Esophagus muscularis mucosa (tissue), 4 donors: ENCODE measurements around the gene PCDHAC2. TPM values are rescaled to one million over a fixed set of nuclear protein-coding genes. Genes with fewer than 3 reads are reported as not detected.

ENCODE experiments used
- DNase-seq: peaks from one replicate; pipeline ENCODE4 v3.0.0-alpha.2; 2017; ENCODE audit errors: extremely low spot score
- H3K27ac ChIP-seq, 4 donors: fragments of 200-600 bp; sonication (generic); replicated peaks in 1 of 4; 1 replicate in 3 of 4; 2 replicates in 1 of 4; pipeline ENCODE4 v1.5.1; 2016 to 2019; ENCODE audit warnings: mild to moderate bottlenecking in 1 of 4
- H3K27me3 ChIP-seq, 4 donors: fragments of 200-600 bp; sonication (generic); one replicate each; pipeline versions ENCODE4 v1.5.1 to v1.6.0; 2016 to 2019
- H3K36me3 ChIP-seq, 4 donors: fragments of 200-600 bp; sonication (generic); one replicate each; pipeline ENCODE4 v1.5.1; 2016 to 2019
- H3K4me1 ChIP-seq, 4 donors: fragments of 200-600 bp; sonication (generic); one replicate each; pipeline ENCODE4 v1.5.1; 2016 to 2019
- H3K4me3 ChIP-seq, 4 donors: fragments of 200-600 bp; sonication (generic); 1 replicate in 2 of 4; 2 replicates in 2 of 4; pipeline ENCODE4 v1.5.1; 2016 to 2019; ENCODE audit warnings: mild to moderate bottlenecking in 4 of 4, moderate library complexity in 1 of 4
- H3K9me3 ChIP-seq, 4 donors: fragments of 200-600 bp; sonication (generic); 1 replicate in 3 of 4; 2 replicates in 1 of 4; pipeline ENCODE4 v1.5.1; 2016 to 2019
- EP300 ChIP-seq: sonication (generic); formaldehyde crosslinking; IDR thresholded peaks from one replicate; pipeline ENCODE4 v1.6.1; 2017; ENCODE audit warnings: antibody characterized with exemption
- POLR2A ChIP-seq: fragments of 450-650 bp; IDR thresholded peaks from one replicate; pipeline ENCODE4 v1.6.1; 2017; ENCODE audit warnings: antibody characterized with exemption, moderate library complexity, mild to moderate bottlenecking, low read depth
- POLR2AphosphoS5 ChIP-seq, 2 donors: sonication (generic); formaldehyde crosslinking; IDR thresholded peaks; one replicate each; pipeline ENCODE4 v1.6.1; 2017; ENCODE audit warnings: antibody characterized with exemption in 2 of 2
- WGBS: methylation state at CpG from one replicate; pipeline ENCODE4 v1.1.5; 2018; 5-methylcytosine and 5-hydroxymethylcytosine counted together
- intact Hi-C: fragments of 100-400 bp; cut with DNase I; formaldehyde crosslinking; loops from one replicate; pipeline ENCODE4 v1.15.1; 2023
- total RNA-seq, 4 donors: library from RNA; depleted of rRNA; stranded (reverse); fragments of >200 nt; gene quantifications; one replicate each; pipeline versions ENCODE4 v1.1.0 to v1.2.1, GENCODE V29; 2016
- TF ChIP-seq, protein P1 (sequence below), 3 experiments: fragments of 200-600 bp in 2 of 3; fragments of 450-650 bp in 1 of 3; sonication (generic) in 2 of 3; IDR thresholded peaks; one replicate each; pipeline ENCODE4 v1.5.1; 2017 to 2019; ENCODE audit warnings: antibody characterized with exemption in 3 of 3, mild to moderate bottlenecking in 2 of 3, moderate library complexity in 1 of 3

PCDHAC2 gene, protein sequence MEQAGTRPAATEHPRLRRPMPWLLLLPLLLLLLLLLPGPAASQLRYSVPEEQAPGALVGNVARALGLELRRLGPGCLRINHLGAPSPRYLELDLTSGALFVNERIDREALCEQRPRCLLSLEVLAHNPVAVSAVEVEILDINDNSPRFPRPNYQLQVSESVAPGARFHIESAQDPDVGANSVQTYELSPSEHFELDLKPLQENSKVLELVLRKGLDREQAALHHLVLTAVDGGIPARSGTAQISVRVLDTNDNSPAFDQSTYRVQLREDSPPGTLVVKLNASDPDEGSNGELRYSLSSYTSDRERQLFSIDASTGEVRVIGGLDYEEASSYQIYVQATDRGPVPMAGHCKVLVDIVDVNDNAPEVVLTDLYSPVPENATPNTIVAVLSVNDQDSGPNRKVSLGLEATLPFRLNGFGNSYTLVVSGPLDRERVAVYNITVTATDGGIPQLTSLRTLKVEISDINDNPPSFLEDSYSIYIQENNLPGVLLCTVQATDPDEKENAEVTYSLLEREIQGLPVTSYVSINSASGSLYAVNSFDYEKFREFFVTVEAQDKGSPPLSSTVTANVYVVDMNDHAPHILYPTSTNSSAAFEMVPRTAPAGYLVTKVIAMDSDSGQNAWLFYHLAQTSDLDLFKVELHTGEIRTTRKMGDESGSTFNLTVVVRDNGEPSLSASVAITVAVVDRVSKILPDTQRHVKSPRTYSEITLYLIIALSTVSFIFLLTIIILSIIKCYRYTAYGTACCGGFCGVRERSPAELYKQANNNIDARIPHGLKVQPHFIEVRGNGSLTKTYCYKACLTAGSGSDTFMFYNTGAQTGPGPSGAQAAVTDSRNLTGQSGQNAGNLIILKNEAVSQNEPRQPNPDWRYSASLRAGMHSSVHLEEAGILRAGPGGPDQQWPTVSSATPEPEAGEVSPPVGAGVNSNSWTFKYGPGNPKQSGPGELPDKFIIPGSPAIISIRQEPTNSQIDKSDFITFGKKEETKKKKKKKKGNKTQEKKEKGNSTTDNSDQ
- 10 to 100 TPM in 3 of 4 donors, 1 to 10 TPM in 1; 8.8 to 26.6 (median 18.0) TPM for total RNA-seq

DNA sequence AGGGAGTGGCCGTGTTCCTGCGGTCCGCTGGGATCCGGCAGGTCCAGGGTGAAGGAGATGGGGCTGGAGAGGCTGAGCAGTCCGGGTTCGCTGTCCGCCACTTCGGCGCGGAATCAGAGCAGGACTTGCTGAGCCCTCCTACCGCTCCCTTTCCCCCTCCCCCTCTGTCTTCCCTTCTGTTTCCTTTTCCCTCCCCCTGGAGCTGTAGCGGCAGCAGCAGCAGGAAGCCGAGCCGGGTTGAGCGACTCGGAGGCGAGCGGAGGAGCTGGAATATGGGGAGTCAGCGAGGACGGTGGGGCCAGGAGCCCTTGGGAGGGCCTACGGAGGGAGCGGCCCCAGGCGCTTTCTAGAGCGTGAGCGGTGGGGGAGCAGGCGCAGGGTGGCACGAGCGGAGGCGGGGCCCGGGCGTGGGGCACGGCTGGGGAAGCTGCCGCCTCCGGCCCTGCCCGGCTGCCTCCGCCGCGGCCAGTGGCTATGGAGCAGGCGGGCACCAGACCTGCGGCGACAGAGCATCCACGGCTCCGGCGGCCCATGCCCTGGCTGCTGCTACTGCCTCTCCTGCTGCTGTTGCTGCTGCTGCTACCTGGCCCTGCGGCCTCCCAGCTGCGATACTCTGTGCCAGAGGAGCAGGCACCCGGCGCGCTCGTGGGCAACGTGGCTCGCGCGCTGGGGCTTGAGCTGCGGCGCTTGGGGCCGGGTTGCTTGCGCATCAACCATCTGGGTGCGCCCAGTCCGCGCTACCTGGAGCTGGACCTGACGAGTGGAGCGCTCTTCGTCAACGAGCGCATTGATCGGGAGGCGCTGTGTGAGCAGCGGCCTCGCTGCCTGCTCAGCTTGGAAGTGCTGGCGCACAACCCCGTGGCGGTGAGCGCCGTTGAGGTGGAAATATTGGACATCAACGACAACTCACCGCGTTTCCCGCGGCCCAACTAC is at the start of gene PCDHAC2:
TSS of gene PCDHAC2 (plus strand) at position 184 of the 933 bp plus-strand sequence. CDS start at position 475, 291 bp downstream.
- intact Hi-C loops, result loop anchor here (1.0 kb wide), 1 partner anchor 74 kb away; no protein-coding TSS in a partner anchor
- Histone ChIP-seq H3K27me3 (peaks cover 0 to 17% (median 0%) of the 10 kb centered on the region in 4 donors), H3K27ac (peak within 1 kb of the TSS; percentile 83 to 87 (median 84)), H3K4me1 (peaks cover 11 to 73% (median 51%) of the 10 kb centered on the region in 4 donors), H3K4me3 (peak within 1 kb of the TSS; percentile 65 to 80 (median 74)), H3K9me3 (no peaks in the 10 kb centered on the region), H3K36me3 (no peaks in the 10 kb centered on the region)
- DNase-seq, result no peak
- TF ChIP-seq POLR2A (no peak), POLR2AphosphoS5 (IDR thresholded peaks at IDR 0.05) (peak; percentile 23 to 72)
- TF ChIP-seq, protein P1, sequence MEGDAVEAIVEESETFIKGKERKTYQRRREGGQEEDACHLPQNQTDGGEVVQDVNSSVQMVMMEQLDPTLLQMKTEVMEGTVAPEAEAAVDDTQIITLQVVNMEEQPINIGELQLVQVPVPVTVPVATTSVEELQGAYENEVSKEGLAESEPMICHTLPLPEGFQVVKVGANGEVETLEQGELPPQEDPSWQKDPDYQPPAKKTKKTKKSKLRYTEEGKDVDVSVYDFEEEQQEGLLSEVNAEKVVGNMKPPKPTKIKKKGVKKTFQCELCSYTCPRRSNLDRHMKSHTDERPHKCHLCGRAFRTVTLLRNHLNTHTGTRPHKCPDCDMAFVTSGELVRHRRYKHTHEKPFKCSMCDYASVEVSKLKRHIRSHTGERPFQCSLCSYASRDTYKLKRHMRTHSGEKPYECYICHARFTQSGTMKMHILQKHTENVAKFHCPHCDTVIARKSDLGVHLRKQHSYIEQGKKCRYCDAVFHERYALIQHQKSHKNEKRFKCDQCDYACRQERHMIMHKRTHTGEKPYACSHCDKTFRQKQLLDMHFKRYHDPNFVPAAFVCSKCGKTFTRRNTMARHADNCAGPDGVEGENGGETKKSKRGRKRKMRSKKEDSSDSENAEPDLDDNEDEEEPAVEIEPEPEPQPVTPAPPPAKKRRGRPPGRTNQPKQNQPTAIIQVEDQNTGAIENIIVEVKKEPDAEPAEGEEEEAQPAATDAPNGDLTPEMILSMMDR (IDR thresholded peaks at IDR 0.05), result no peak
- 1% methylated on average over 12 of the region's 80 CpGs for WGBS

DNA sequence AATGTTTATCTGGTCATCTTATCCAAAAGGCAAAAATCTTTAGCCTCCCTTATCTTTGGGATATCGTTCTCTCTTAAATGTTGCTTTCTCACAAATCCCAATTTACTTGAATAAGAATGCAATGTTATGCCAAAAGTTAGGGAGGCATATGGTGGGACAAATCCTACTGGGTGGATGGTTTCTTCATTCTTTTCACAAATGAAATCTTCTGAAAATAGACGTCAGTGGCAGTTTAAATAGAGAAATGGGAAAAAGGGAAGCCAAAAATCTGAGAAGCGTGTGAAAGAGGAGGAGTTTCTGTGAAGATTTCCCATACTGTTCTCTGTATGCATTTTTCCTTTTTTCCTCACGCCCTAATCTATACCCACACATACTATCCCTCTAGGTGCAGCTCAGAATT is 42.7 kb upstream of the PCDHAC2 start:
- no peak overlapping the region for H3K4me3 ChIP-seq
- no peaks in the 10 kb centered on the region for H3K36me3 ChIP-seq
- intact Hi-C loops, result no loop called here
- WGBS, result 65% methylated on average over 4 of the region's 4 CpGs
- TF ChIP-seq, protein P1 (IDR thresholded peaks at IDR 0.05), result no peak
- no peak for TF ChIP-seq EP300
- TF ChIP-seq POLR2AphosphoS5 (IDR thresholded peaks at IDR 0.05), result no peak
- no peak for TF ChIP-seq POLR2A
- peaks cover 9 to 30% (median 23%) of the 10 kb centered on the region in 4 donors for H3K4me1 ChIP-seq
- peaks cover 0 to 23% (median 3%) of the 10 kb centered on the region in 4 donors for H3K27me3 ChIP-seq
- no peak for DNase-seq
- H3K9me3 ChIP-seq, result no peaks in the 10 kb centered on the region
- H3K27ac ChIP-seq, result no peak overlapping the region

DNA sequence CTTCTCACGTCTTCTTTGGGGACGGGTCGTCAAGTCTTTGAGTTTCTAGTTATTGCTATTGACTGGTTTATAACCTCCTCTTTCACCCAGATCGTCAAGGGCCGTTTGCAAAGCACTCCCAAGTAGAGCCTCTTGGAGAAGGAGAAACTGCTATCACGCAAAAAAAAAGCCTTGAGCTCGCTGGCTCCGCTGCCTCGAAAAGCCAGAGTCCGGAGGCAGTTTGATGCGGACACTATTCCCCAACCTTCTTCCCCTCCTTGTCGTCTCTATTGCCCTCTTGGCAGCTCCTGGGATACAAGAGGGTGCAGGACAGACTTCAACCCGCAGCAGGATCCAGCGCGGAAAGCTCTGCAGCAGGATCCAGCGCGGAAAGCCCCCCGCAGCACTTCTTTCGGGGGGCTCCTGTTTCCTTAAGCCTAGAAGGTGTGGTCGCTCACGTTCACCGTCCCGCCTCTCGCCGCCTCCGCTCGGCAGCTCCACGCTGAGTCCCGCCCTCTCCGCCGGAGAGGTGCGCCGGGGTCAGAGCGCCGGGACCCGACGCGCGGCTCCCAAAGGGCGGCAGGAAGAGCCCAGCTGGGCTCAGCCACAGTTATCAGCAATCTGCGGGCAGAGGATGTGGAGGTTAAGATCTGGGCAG is 40.4 kb upstream of the PCDHAC2 start, which contains the start of gene PCDHAC1:
TSS of gene PCDHAC1 (plus strand) at position 494 of the 637 bp plus-strand sequence. CDS start 594 bp downstream, outside the sequence.
- H3K4me1 ChIP-seq, result peaks cover 9 to 30% (median 23%) of the 10 kb centered on the region in 4 donors
- H3K27me3 ChIP-seq, result peaks cover 0 to 29% (median 3%) of the 10 kb centered on the region in 4 donors
- 8% methylated on average over 15 of the region's 41 CpGs for WGBS
- no peaks in the 10 kb centered on the region for H3K36me3 ChIP-seq
- H3K27ac ChIP-seq, result peak within 1 kb of the TSS; percentile 72 to 77 (median 74)
- peak within 1 kb of the TSS; percentile 62 to 64 (median 63) for H3K4me3 ChIP-seq
- no peak for DNase-seq
- no peaks in the 10 kb centered on the region for H3K9me3 ChIP-seq
- TF ChIP-seq POLR2A (no peak), EP300 (no peak)
- TF ChIP-seq, protein P1 (IDR thresholded peaks at IDR 0.05), result no peak
- intact Hi-C loops, result loop anchor here (1.0 to 5.0 kb wide), 3 partner anchors 36 to 114 kb away; partner anchors contain the start of gene PCDHA13
